Measurements from ENCODE around the gene TUBB4B.
"Not testable (repeated sequence)": the region's sequence is repeated elsewhere in the genome, so short reads cannot be mapped to it uniquely, and the experiment has no call there.

The TUBB4B gene

DNA sequence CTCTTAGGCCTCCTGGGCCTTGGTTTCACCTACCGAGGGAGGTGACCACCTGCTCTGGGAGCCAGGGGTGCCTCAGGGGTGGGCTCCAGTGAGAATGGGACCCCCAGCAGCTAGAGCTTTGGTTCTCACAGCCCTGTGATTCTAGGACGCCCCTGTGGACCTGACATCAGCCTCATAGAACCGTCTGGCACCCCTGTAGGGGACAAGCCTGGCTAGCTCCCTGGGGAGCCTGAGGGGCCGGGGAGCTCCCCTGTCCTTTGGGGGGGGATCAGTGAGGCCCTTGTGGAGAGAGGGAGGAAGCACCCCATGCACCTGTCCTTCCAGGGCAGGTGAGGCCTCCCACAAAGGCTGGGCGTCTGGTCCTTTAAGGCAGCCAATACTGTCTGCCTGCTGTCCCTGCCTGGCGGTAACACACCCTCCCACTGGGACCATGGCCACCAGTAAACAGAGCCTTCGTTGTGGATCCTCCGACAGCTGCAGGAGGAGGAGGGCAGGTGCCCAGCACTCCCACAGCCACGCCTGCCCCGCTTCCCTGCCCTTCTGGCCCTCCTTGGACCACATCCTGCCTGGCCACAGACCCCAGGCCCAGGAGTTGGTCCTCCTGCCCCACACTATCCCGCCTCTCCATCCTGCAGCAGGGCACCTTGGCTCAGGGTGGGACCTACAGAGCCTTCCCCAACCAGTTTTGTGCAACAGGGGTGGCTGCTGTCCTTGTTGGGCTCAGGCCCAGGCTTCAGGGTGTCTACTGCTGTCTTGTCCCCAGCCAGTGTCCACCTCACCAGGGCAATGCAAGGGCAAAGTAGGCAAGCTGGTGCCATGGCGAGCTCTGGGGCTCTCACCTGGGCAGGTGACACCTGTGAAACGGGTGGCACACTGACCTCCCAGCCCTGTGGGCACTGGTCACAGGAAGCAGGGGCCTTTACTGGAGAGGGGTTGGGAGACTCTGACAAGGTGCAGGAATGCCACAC lies 3.0 kb upstream of the TUBB4B start:
- no peak for DNase-seq

GRCh38 chr9:137239541-137240200 lies 1.4 kb upstream of the TUBB4B start:
- not testable (repeated sequence) for DNase-seq

DNA sequence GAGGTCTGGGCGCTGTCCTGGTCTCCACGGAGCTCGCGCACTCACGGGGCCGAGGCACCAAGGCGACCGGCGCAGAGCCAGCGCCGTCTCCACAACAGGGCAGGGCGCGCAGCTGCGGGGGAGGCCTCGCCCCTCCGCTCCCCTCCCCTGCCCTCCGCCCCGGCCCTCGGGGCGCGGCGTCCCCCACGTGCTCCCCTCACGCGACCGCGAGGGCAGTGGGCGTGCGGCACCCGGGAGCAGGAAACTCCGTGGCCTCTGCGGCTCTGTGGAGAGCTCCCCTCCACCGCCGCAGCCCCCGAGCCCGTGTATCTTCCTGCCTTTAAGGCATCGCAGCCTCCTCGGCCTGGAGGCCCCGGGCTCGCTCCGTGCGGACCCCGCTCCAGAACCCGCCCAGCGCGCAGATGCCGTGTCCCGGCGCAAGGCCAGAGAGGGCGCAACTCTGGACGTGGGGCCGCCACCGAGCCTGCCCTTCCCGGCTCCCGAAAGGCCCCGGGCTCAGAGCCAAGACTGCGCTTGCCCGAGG lies 708 bp upstream of the TUBB4B start:
- peak; percentile 70 for DNase-seq

DNA sequence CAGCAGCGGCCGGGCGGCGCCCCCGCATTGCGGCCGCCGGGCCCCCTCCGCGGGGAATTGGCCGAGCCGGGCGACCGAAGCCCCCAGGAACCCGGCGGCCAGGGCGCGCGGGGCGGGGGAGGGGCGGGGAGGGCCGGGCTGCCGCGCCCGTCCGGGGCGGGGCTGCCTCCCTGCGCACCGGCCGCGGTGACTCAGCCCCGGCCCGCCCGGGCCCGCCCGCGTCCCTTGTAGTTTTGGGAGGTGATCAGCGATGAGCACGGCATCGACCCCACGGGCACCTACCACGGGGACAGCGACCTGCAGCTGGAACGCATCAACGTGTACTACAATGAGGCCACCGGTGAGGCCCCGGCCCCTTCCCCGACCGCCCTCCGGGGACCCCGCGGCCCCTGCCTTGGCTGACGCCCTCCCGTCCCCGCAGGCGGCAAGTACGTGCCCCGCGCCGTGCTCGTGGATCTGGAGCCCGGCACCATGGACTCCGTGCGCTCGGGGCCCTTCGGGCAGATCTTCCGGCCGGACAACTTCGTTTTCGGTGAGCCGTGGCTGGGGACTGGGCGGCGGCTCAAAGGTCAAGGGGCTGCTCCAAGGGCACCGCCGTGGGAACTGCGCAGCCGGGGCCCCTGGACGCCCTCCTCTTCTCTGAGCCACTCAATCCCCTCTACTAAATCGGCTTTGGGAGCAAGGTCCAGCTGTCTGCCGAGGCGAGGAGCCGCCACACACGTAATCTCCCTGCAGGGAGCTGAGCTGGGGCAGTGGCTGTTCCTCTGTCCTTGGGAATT lies 592 bp downstream of the TUBB4B start:
- peak; percentile 54 for DNase-seq

DNA sequence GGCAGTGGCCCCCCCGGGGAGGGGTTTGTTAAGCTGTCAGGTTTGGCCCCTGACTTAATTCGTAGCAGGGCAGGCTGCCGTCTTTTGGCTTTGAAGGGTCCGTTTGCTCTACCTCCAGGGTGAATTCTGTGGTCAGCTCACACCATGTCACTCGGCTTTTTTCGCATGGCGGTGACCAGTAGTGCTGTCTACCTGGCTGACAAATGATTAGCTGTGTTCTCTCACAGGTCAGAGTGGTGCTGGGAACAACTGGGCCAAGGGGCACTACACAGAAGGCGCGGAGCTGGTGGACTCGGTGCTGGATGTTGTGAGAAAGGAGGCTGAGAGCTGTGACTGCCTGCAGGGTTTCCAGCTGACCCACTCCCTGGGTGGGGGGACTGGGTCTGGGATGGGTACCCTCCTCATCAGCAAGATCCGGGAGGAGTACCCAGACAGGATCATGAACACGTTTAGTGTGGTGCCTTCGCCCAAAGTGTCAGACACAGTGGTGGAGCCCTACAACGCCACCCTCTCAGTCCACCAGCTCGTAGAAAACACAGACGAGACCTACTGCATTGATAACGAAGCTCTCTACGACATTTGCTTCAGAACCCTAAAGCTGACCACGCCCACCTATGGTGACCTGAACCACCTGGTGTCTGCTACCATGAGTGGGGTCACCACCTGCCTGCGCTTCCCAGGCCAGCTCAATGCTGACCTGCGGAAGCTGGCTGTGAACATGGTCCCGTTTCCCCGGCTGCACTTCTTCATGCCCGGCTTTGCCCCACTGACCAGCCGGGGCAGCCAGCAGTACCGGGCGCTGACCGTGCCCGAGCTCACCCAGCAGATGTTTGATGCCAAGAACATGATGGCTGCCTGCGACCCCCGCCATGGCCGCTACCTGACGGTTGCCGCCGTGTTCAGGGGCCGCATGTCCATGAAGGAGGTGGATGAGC lies 1.4 kb downstream of the TUBB4B start:
- peak; percentile 19 for DNase-seq

GRCh38 chr9:137243266-137243625 lies 2.2 kb downstream of the TUBB4B start:
- not testable (repeated sequence) for DNase-seq

- DNase-seq, result no peak
Measured at GRCh38 chr9:137243626-137244485, 2.8 kb downstream of the TUBB4B start.

DNA sequence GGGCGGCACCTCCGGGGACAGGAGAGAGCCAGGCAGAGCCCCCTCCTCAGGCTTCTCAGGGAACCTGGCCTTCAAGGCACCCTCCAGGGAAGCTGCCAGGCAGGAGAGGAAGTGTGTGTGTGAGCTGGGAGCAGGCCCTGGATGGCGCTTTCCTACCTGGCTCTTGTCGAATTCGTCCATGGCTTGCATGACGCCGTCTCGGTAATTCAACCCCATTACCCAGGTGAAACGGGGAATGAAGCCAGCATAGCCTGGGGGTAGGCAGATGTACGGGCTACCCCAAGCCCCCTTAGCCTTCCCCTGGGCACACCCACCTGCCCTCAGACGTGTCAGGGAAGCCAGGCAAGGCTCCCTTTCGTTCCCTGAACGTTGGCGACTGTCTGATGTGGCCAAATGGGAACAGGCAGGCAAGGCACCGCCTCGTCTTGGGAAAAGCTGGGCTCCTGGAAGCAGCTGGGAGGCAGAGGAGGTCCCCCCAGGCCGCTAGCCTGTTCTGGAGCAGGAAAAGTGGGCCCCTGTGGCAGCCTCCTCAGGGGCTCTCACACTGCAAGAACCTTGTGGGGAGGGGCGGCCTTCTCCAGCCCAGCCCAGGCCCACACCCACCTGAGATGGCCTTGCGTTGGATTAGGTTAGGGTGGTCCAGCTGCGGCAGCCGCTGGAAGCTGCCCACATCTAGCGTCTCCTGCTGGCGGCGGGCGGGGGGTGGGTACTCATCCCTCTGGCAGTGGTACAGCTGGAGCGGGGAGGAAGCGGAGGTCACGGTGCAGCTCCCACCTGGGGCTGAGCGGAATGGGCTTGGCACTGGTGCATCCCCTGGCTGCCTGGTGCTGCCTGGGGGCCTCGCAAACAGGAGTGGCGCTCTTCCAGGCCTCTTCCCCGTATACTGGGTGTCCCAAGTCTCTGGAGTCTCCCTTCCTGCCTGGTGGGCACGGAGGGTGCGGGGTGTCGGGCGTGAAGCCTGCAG lies 3.7 kb downstream of the TUBB4B start:
- no peak for DNase-seq

- no peak for DNase-seq
Measured at GRCh38 chr9:137245450-137246421, 4.6 kb downstream of the TUBB4B start.

DNA sequence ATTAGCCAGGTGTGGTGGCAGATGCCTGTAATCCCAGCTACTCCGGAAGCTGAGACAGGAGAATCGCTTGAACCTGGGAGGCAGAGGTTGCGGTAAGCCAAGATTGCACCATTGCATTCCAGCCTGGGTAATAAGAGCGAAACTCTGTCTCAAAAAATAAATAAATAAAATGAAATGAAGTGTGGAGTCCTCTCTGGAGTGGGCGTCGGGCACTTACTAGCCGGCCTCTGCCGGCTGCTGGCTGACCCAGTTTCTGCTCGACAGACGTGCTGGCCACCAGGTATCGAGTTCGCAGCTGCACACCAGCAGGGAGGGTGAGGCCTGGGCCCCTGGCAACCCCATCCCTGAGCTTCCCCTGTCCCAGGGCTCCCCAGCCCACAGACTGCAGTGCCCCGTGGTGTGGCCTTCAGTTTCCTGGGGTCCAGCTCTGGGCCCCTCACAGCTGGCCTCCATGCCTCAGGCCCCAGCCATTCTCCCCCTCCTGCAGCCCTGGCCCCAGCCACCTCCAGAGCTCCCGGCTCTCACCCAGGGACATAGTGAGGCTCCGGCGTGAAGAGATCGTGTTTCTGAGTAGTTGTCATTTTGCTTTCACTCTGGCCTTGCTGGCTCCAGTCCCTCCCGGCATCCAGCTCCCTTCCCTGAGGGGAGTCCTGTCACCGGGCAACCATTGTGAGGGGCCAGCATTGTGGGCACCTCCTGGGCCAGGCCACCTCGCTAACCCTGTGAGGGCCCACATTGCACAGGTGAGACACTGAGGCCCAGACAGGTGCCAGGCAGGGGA lies 6.2 kb downstream of the TUBB4B start:
- DNase-seq, result no peak

- DNase-seq, result no peak
Measured at GRCh38 chr9:137247916-137248175, 6.8 kb downstream of the TUBB4B start.

- no peak for DNase-seq
Measured at GRCh38 chr9:137250329-137251193, 9.5 kb downstream of the TUBB4B start.

DNA sequence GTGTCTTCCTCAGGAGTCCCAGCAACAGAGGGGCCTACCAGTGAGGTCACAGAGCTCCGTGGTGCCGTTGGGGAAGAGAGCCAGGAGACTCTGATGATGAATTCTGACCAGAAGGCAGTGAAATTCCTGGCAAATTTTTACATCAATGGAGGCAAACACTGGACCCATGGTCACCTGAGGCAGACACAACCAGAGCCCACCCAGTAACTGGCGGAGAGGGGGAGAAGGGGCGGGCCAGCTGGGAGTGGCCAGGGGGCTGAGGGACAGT lies 10.0 kb downstream of the TUBB4B start, which contains the start of gene STPG3:
TSS of gene STPG3 (plus strand) at position 93 of the 268 bp plus-strand sequence. CDS start at position 94, 1 bp downstream.
- DNase-seq, result no peak

DNA sequence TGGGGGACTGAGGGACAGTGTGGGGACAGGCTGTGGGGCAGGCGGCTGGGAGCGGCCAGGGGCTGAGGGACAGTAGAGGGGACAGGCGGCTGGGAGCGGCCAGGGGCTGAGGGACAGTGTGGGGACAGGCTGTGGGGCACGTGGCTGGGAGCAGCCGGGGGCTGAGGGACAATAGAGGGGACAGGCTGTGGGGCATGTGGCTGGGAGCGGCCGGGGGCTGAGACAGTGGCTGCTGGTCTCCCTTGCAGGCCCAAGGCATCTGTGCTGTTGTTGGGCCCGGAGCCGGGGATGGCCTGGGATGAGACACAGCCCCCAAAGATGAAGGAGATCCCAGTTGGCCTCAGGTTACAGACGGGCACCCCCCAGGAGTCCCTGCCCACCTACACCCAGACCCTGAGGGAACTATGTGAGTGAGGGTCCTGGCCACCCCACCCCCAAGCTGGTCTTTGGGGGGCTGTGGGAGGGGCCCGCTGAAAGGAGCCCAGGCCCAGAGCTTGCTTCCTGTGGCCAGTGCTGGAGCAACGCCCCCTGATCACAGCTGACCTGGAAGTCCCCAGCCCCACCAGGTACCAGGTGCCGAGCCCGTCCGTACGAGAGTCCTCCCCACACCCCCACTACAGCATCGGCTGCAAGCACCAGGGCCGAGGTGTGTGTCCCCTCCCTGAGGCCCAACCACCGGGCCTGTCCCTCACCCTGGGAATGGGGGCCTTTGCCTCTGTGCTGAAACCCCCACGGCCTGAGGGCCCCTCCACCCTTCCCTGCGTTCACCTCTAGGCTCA lies 10.6 kb downstream of the TUBB4B start:
- DNase-seq, result no peak

DNA sequence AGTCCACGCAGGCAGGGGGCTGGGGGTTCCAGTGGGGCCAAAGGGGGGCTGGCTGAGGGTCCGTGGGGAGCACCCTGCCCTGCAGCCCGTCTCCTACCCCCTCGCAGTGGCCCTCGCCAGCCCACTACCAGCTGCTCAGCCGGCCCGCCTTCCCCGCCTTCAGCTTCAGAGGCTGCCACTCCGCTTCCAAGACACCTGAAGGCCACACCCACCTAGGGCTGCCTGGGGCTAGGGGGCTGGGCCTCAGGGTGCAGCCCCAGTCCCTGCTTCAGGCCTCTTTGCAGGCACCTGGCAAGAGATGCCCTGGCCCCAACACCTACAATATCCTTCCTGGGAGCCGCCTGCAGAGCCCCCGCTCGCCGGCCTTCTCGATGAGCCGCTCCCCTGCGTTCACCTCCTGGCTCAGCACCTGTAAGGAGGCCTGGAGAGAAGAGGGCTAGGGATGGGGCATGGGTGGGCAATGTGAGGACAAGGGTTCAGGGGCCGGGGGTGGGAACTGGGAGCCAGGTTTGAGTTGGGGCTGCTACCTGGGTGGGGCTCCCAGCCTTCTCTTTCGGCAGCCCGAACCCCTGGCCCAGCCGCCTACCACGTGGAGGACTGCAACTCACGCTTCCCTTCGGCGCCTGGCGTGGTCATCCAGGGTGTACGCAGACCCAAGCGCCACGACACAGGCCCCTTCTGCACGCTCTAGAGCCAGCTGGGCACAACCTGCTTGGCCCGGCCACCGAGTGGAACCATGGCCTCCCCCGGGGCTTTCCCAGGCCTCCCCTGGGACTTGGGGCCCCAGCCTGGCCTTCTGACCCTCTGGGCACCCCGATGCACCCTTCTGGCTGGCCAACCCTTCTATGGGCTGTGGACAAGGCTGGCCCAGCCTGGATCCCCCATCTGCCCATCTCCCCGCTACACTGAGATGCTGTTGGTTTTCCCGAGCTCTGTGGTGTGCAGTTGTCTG lies 11.7 kb downstream of the TUBB4B start:
- no peak for DNase-seq

All from effector CD8-positive, alpha-beta T cell (primary cell).